Gastroesophageal sphincter (tissue), 4 donors: ENCODE data around the gene SYNE4. TPM values are rescaled to one million over a fixed set of nuclear protein-coding genes. Genes with fewer than 3 reads are reported as not detected.

Experiments
- ATAC-seq: fragments of 150-250 bp; one replicate; pipeline ENCODE4 v1.9.1; 2016; ENCODE audit warnings: mild to moderate bottlenecking, moderate library complexity
- H3K27ac ChIP-seq, 4 donors: fragments of 200-600 bp; sonication (generic) in 3 of 4; 1 replicate in 3 of 4; 2 replicates in 1 of 4; pipeline ENCODE4 v1.5.1; 2016 to 2019
- H3K27me3 ChIP-seq: fragments of 200-600 bp; sonication (generic); one replicate; pipeline ENCODE4 v1.5.1; 2019
- H3K36me3 ChIP-seq, 2 donors: fragments of 200-600 bp; sonication (generic); one replicate each; pipeline ENCODE4 v1.5.1; 2019; ENCODE audit warnings: control low read depth in 1 of 2
- H3K4me1 ChIP-seq, 3 donors: fragments of 200-600 bp; sonication (generic); 1 replicate in 2 of 3; 2 replicates in 1 of 3; pipeline ENCODE4 v1.5.1; 2016 to 2019; ENCODE audit warnings: control low read depth in 2 of 3
- H3K4me3 ChIP-seq, 2 donors: fragments of 200-600 bp; sonication (generic); one replicate each; pipeline ENCODE4 v1.5.1; 2019; ENCODE audit warnings: mild to moderate bottlenecking in 1 of 2, moderate library complexity in 1 of 2
- H3K9me3 ChIP-seq, 3 donors: fragments of 200-600 bp; sonication (generic); one replicate each; pipeline ENCODE4 v1.5.1; 2017 to 2019; ENCODE audit warnings: control low read depth in 2 of 3
- EP300 ChIP-seq: sonication (generic); formaldehyde crosslinking; IDR thresholded peaks from one replicate; pipeline ENCODE4 v1.6.1; 2017; ENCODE audit warnings: antibody characterized with exemption, mild to moderate bottlenecking
- POLR2A ChIP-seq, 2 donors: fragments of 450-650 bp; IDR thresholded peaks; one replicate each; pipeline ENCODE4 v1.6.1; 2017; ENCODE audit warnings: antibody characterized with exemption in 2 of 2, mild to moderate bottlenecking in 2 of 2, moderate library complexity in 1 of 2
- POLR2AphosphoS5 ChIP-seq: sonication (generic); formaldehyde crosslinking; IDR thresholded peaks from one replicate; pipeline ENCODE4 v1.6.1; 2017; ENCODE audit warnings: antibody characterized with exemption
- WGBS, 2 donors: methylation state at CpG; one replicate each; pipeline ENCODE4 v1.1.5; 2018; ENCODE audit warnings: low coverage in 1 of 2; 5-methylcytosine and 5-hydroxymethylcytosine counted together
- total RNA-seq, 4 donors: library from RNA; depleted of rRNA; stranded (reverse); fragments of >200 nt; gene quantifications; one replicate each; pipeline ENCODE4 v1.1.0, GENCODE V29; 2016
- TF ChIP-seq, protein P1 (sequence below), 4 experiments: fragments of 200-600 bp in 2 of 4; fragments of 450-650 bp in 2 of 4; sonication (generic) in 1 of 4; IDR thresholded peaks; one replicate each; pipeline ENCODE4 v1.5.1; 2017 to 2019; ENCODE audit warnings: antibody characterized with exemption in 4 of 4, mild to moderate bottlenecking in 2 of 4, moderate library complexity in 2 of 4

SYNE4 gene
- total RNA-seq, 4 donors from 2014 or later = 0.39 to 0.62 (median 0.47) TPM; not detected in 1

DNA sequence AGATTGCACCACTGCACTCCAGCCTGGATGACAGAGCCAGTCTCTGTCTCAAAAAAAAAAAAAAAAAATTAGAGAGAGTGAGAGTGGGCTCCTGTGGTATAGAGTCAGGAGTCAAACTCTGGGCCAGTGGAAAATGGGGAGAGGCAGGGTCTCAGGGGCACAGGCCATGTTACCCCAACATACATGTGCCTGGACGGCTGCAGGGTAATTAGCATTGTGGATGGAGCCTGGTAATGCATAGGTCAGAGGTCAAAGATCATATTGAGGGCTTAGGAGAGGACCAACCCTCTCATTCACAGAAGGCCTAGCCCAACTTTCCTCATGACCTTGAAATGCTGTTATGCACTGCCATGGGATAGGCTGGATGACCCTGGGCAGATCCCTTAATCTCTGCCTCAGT lies 16.9 kb upstream of the SYNE4 start:
- TF ChIP-seq, protein P1, sequence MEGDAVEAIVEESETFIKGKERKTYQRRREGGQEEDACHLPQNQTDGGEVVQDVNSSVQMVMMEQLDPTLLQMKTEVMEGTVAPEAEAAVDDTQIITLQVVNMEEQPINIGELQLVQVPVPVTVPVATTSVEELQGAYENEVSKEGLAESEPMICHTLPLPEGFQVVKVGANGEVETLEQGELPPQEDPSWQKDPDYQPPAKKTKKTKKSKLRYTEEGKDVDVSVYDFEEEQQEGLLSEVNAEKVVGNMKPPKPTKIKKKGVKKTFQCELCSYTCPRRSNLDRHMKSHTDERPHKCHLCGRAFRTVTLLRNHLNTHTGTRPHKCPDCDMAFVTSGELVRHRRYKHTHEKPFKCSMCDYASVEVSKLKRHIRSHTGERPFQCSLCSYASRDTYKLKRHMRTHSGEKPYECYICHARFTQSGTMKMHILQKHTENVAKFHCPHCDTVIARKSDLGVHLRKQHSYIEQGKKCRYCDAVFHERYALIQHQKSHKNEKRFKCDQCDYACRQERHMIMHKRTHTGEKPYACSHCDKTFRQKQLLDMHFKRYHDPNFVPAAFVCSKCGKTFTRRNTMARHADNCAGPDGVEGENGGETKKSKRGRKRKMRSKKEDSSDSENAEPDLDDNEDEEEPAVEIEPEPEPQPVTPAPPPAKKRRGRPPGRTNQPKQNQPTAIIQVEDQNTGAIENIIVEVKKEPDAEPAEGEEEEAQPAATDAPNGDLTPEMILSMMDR (IDR thresholded peaks at IDR 0.05) = no peak
- TF ChIP-seq POLR2A (IDR thresholded peaks at IDR 0.05) (no peak), EP300 (no peak), POLR2AphosphoS5 (no peak)
- Histone ChIP-seq H3K4me1 (peaks cover 0 to 8% (median 0%) of the 10 kb centered on the region in 3 donors), H3K36me3 (peaks cover 0 to 81% of the 10 kb centered on the region in 2 donors), H3K9me3 (no peaks in the 10 kb centered on the region), H3K27me3 (no peaks in the 10 kb centered on the region), H3K4me3 (no peak overlapping the region), H3K27ac (no peak overlapping the region)
- no CpG with 5 or more reads among the region's 1 CpG for WGBS, 2 donors
- no peak for ATAC-seq

- no peak overlapping the region for H3K4me3 ChIP-seq
- no peak overlapping the region for H3K27ac ChIP-seq
- no peaks in the 10 kb centered on the region for H3K9me3 ChIP-seq
- H3K4me1 ChIP-seq = no peaks in the 10 kb centered on the region
- no peak for ATAC-seq
- peaks cover 0 to 98% of the 10 kb centered on the region in 2 donors for H3K36me3 ChIP-seq
- WGBS, 2 donors = 80 to 85% methylated on average over 2 to 4 of the region's 5 CpGs
- TF ChIP-seq POLR2AphosphoS5 = no peak
- no peak for TF ChIP-seq EP300
- TF ChIP-seq, protein P1 (IDR thresholded peaks at IDR 0.05) = no peak
- no peak for TF ChIP-seq POLR2A (IDR thresholded peaks at IDR 0.05)
- H3K27me3 ChIP-seq = no peaks in the 10 kb centered on the region
Measured at GRCh38 chr19:36023432-36023831, 14.8 kb upstream of the SYNE4 start.

- WGBS, 2 donors = 91% methylated on average over 7 of the region's 22 CpGs; no CpG with 5 or more reads in 1 of the 2 donors
- H3K4me3 ChIP-seq = no peak overlapping the region
- H3K36me3 ChIP-seq = peaks cover 0 to 86% of the 10 kb centered on the region in 2 donors
- H3K9me3 ChIP-seq = no peaks in the 10 kb centered on the region
- peaks cover 0 to 7% (median 5%) of the 10 kb centered on the region in 3 donors for H3K4me1 ChIP-seq
- no peak for TF ChIP-seq POLR2AphosphoS5
- no peak for TF ChIP-seq EP300
- TF ChIP-seq, protein P1 (IDR thresholded peaks at IDR 0.05) = no peak
- no peak for TF ChIP-seq POLR2A (IDR thresholded peaks at IDR 0.05)
- ATAC-seq = no peak
- no peaks in the 10 kb centered on the region for H3K27me3 ChIP-seq
- H3K27ac ChIP-seq = no peak overlapping the region
Measured at GRCh38 chr19:36019061-36019670, 10.6 kb upstream of the SYNE4 start.

GRCh38 chr19:36014012-36014924 lies 5.7 kb upstream of the SYNE4 start, which contains the start of gene ALKBH6:
Gene ALKBH6, minus strand, starts transcription at chr19:36014213. Its CDS starts 816 bp downstream, at chr19:36013397.
- H3K27me3 ChIP-seq = no peaks in the 10 kb centered on the region
- H3K36me3 ChIP-seq = peaks cover 0 to 39% of the 10 kb centered on the region in 2 donors
- peak; percentile 99 for ATAC-seq
- WGBS, 2 donors = 0 to 3% methylated on average over 9 to 10 of the region's 42 CpGs
- no peaks in the 10 kb centered on the region for H3K9me3 ChIP-seq
- peak within 1 kb of the TSS; percentile 74 to 87 (median 86) for H3K27ac ChIP-seq
- TF ChIP-seq POLR2A (IDR thresholded peaks at IDR 0.05) (peak; percentile 9 to 40), POLR2AphosphoS5 (peak; percentile 61), EP300 (no peak)
- TF ChIP-seq, protein P1 (IDR thresholded peaks at IDR 0.05) = peak in 1 of 4 experiments; percentile 20
- peaks cover 0 to 30% (median 16%) of the 10 kb centered on the region in 3 donors for H3K4me1 ChIP-seq
- H3K4me3 ChIP-seq = peak within 1 kb of the TSS; percentile 52 to 71
